K562 (cell line): ENCODE data around the gene ANKS1A. TPM values are rescaled to one million over a fixed set of nuclear protein-coding genes. Genes with fewer than 3 reads are reported as not detected.

Source experiments
- IFI16 ChIP-seq: fragments of 250-450 bp; sonication (Bioruptor Pico); IDR thresholded peaks from 2 replicates; pipeline ENCODE4 v2.1.2; 2022; ENCODE audit warnings: mild to moderate bottlenecking, inconsistent platforms
- JUN ChIP-seq, 2 experiments: sonication (generic) in 1 of 2; formaldehyde crosslinking in 1 of 2; IDR thresholded peaks; 2 replicates each; pipeline versions ENCODE4 v1.6.1 to v1.8.0; 2012 to 2022; ENCODE audit warnings: borderline replicate concordance in 2 of 2, mild to moderate bottlenecking in 2 of 2, improper control_type of control experiment in 1 of 2, low read depth in 1 of 2, low read length in 1 of 2, missing genetic modification reagents in 1 of 2
- SP1 ChIP-seq: sonication (generic); formaldehyde crosslinking; IDR thresholded peaks from 2 replicates; pipeline ENCODE4 v1.8.1; 2022; ENCODE audit warnings: mild to moderate bottlenecking, missing genetic modification reagents
- polyA plus RNA-seq, 8 experiments: library from polyadenylated mRNA; depleted of rRNA in 4 of 8; stranded (reverse) in 5 of 8; unstranded in 3 of 8; fragments of >200 nt; fragmentation: Nextera tagmentation in 2 of 8; fragmentation: Illumina TruSeq in 1 of 8; extraction: Ambion mirVana in 2 of 8; extraction: Trizol in 1 of 8; gene quantifications; 2 replicates each; pipeline versions ENCODE4 v1.2.1 to v1.2.3, GENCODE V29; 2011 to 2014; ENCODE audit warnings: inconsistent platforms in 1 of 8, missing spikeins in 1 of 8
- total RNA-seq, 7 experiments: library from RNA; depleted of rRNA in 6 of 7; stranded (reverse); fragments of >200 nt in 6 of 7; fragmentation: Illumina TruSeq in 2 of 7; extraction: Trizol in 2 of 7; gene quantifications; 2 replicates each; pipeline versions ENCODE4 v1.2.1 to v1.2.3, GENCODE V29; 2011 to 2021; ENCODE audit warnings: low replicate concordance in 1 of 7
- TF ChIP-seq, protein P1 (sequence below), 2 experiments: fragments of 450-650 bp; IDR thresholded peaks; 2 replicates each; pipeline ENCODE4 v1.6.1; 2018; ENCODE audit warnings: mild to moderate bottlenecking in 2 of 2, low read depth in 1 of 2; ENCODE audit not compliant: partially characterized antibody in 2 of 2
- TF ChIP-seq, protein P2 (sequence below): fragments of 250-450 bp; sonication (Bioruptor Pico); IDR thresholded peaks from 2 replicates; pipeline ENCODE4 v1.4.0; 2020; ENCODE audit warnings: borderline replicate concordance
- TF ChIP-seq, protein P3 (sequence below): IDR thresholded peaks from 2 replicates; pipeline ENCODE4 v1.6.1; 2016; ENCODE audit warnings: missing genetic modification characterization, missing compliant biosample characterization

ANKS1A gene
- total and polyA plus RNA-seq, 9 of the 15 experiments (the other 6 are each of a cell fraction or from before 2014, with no cell fraction given), result 1.1 to 13.8 (median 5.3) TPM

DNA sequence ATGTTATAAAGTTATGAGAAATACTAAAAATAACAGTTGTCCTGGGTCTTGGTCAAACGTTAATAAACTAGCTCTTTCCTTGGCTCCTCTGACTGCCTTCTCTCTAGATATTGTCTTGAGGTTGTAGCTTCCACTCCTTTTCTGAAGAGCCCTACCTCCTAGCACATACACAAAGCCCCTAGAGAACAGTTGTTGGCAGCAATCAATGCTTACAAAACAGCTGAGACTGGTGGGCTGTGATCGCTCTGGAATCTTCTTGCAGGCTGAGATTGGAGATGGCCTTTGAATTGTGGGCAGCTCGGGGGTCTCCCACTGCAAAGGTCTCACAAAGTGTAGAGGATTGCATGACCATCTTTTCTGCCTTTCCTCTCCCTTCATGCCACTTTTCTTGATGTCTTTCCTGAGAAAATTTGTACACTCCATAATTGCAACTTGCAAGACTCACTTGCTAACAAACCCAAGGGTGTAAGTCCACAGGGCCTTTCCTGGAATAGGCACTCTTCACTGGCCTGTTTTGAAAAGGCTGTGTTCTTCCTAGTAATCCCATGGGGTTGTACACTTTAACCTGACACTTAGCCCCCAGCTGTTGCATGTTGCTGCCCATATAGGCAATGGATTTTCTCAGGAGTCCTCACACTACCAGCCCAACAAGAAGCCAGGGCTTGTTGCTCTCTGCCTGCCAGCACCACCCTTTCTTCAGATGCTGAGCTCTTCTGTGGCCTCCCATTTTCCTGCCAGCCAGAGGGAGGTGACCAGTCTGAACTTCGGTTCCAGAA, 152.2 kb downstream of the ANKS1A start (continued):
- TF ChIP-seq, protein P1, sequence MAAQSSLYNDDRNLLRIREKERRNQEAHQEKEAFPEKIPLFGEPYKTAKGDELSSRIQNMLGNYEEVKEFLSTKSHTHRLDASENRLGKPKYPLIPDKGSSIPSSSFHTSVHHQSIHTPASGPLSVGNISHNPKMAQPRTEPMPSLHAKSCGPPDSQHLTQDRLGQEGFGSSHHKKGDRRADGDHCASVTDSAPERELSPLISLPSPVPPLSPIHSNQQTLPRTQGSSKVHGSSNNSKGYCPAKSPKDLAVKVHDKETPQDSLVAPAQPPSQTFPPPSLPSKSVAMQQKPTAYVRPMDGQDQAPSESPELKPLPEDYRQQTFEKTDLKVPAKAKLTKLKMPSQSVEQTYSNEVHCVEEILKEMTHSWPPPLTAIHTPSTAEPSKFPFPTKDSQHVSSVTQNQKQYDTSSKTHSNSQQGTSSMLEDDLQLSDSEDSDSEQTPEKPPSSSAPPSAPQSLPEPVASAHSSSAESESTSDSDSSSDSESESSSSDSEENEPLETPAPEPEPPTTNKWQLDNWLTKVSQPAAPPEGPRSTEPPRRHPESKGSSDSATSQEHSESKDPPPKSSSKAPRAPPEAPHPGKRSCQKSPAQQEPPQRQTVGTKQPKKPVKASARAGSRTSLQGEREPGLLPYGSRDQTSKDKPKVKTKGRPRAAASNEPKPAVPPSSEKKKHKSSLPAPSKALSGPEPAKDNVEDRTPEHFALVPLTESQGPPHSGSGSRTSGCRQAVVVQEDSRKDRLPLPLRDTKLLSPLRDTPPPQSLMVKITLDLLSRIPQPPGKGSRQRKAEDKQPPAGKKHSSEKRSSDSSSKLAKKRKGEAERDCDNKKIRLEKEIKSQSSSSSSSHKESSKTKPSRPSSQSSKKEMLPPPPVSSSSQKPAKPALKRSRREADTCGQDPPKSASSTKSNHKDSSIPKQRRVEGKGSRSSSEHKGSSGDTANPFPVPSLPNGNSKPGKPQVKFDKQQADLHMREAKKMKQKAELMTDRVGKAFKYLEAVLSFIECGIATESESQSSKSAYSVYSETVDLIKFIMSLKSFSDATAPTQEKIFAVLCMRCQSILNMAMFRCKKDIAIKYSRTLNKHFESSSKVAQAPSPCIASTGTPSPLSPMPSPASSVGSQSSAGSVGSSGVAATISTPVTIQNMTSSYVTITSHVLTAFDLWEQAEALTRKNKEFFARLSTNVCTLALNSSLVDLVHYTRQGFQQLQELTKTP (IDR thresholded peaks at IDR 0.05; ENCODE audit: low read depth in 1 of 2, partially characterized antibody in 2 of 2), result no peak
- TF ChIP-seq JUN (IDR thresholded peaks at IDR 0.05; ENCODE audit: borderline replicate concordance, low read depth, low read length) (no peak), JUN (CRISPR knock-in tag; IDR thresholded peaks at IDR 0.05; ENCODE audit: borderline replicate concordance) (no peak), IFI16 (CRISPR knock-in tag) (no peak), SP1 (CRISPR knock-in tag) (no peak)
- TF ChIP-seq, protein P2, sequence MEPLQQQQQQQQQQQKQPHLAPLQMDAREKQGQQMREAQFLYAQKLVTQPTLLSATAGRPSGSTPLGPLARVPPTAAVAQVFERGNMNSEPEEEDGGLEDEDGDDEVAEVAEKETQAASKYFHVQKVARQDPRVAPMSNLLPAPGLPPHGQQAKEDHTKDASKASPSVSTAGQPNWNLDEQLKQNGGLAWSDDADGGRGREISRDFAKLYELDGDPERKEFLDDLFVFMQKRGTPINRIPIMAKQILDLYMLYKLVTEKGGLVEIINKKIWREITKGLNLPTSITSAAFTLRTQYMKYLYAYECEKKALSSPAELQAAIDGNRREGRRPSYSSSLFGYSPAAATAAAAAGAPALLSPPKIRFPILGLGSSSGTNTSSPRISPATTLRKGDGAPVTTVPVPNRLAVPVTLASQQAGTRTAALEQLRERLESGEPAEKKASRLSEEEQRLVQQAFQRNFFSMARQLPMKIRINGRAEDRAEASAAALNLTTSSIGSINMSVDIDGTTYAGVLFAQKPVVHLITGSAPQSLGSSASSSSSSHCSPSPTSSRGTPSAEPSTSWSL (CRISPR knock-in tag), result no peak
- TF ChIP-seq, protein P3, sequence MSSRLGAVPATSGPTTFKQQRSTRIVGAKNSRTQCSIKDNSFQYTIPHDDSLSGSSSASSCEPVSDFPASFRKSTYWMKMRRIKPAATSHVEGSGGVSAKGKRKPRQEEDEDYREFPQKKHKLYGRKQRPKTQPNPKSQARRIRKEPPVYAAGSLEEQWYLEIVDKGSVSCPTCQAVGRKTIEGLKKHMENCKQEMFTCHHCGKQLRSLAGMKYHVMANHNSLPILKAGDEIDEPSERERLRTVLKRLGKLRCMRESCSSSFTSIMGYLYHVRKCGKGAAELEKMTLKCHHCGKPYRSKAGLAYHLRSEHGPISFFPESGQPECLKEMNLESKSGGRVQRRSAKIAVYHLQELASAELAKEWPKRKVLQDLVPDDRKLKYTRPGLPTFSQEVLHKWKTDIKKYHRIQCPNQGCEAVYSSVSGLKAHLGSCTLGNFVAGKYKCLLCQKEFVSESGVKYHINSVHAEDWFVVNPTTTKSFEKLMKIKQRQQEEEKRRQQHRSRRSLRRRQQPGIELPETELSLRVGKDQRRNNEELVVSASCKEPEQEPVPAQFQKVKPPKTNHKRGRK (tag), result no peak
- TF ChIP-seq, all 486 proteins: peak for 0
